ENCODE data around the gene LRCH4.
A peak's percentile ranks its signal among the peaks of the same experiment; 100 is the strongest.

GRCh38 chr7:100600730-100601038 is 14.8 kb upstream of the LRCH4 start:
- TF ChIP-seq, protein P1, sequence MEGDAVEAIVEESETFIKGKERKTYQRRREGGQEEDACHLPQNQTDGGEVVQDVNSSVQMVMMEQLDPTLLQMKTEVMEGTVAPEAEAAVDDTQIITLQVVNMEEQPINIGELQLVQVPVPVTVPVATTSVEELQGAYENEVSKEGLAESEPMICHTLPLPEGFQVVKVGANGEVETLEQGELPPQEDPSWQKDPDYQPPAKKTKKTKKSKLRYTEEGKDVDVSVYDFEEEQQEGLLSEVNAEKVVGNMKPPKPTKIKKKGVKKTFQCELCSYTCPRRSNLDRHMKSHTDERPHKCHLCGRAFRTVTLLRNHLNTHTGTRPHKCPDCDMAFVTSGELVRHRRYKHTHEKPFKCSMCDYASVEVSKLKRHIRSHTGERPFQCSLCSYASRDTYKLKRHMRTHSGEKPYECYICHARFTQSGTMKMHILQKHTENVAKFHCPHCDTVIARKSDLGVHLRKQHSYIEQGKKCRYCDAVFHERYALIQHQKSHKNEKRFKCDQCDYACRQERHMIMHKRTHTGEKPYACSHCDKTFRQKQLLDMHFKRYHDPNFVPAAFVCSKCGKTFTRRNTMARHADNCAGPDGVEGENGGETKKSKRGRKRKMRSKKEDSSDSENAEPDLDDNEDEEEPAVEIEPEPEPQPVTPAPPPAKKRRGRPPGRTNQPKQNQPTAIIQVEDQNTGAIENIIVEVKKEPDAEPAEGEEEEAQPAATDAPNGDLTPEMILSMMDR (IDR thresholded peaks at IDR 0.05): peak; percentile 19
- no peak for TF ChIP-seq ZFX (IDR thresholded peaks at IDR 0.05; ENCODE audit: borderline replicate concordance)
